ENCODE data around the gene PGS1.
A peak's percentile ranks its signal among the peaks of the same experiment; 100 is the strongest.

PGS1 gene

DNA sequence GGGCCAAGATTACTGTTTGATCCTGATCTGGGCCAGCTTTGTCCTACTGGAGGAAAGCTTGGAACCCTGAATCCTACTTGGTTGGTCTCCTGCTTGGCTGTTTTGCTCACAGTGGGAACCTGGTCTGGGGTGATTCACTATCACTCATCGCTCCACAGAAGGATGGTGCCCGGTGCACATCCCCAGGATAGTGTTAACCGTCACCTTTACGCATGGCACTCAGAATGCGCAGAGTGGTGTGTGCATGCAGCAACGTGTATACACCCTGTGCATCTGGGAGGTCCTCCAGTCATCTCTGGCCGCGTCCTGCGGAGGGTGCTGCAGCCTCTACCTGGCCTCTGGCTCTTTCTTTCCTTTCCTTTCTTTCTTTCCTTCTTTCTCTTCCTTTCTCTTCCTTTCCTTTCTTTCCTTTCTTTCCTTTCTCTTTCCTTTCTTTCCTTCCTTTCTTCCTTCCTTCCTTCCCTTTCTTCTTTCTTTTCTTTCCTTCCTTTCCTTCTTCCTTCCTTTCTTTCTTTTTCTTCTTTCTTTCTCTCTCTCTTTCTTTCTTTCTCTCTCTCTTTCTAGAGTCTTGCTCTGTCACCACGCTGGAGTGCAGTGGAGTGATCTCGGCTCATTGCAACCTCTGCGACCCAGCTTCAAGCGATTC is 31.7 kb upstream of the PGS1 start:
- DNase-seq (ENCODE audit: low read depth in 3 of 3): no peak

DNA sequence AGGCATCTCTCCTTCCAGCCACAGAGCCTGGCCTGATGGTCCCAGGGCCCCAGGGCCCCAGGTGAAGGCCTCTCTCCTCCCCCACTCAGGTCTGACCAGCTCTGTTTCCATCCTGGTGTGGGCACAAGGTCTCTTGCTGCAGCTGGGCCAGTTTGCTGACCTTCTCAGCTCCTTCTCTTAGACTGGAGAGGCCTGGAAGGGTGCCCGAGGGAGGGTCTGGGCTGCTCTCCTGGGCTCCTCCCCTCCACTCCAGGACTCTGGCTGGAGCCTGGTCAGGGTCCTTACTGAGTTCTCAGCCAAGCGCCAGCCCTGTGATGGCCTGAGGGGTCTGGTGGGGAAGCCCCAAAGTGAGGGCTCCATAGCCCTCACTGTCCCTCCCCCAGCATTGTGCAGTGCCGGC is 31.0 kb upstream of the PGS1 start:
- DNase-seq (ENCODE audit: low read depth in 3 of 3): no peak

DNA sequence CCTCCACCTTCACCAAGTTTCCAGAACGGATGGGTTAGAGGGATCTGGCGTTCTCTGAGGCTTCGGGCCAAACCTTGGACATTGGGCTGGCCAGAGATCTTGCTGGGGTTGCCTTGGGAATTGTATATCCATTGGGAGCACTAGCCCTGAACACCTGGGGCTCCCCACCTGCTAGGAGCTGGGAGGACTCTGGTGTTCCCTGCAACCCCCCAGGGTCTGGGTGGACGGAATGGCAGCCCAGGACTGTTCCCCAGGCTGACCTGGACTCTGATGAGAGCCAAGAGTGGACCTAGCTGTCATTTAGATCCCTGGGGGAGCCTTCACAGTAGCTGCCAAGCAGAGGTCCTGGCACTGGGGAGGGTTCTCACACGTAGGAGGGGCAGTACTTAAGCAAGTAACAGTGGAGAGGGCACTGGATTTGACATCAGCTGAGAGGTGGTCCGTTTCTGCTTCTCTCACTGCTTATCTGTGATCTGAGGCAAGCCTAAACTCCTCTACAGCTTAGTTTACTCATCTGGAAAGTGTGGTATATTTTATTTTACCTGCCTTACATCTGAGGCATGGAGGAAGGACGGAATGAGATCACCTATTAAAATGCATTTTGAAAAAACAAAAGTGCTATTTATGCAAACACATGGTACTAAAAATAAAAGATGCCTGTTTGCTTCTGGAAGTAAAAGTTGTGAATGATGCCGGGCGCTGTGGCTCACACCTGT is 30.2 kb upstream of the PGS1 start:
- DNase-seq (ENCODE audit: low read depth in 3 of 3): no peak

DNA sequence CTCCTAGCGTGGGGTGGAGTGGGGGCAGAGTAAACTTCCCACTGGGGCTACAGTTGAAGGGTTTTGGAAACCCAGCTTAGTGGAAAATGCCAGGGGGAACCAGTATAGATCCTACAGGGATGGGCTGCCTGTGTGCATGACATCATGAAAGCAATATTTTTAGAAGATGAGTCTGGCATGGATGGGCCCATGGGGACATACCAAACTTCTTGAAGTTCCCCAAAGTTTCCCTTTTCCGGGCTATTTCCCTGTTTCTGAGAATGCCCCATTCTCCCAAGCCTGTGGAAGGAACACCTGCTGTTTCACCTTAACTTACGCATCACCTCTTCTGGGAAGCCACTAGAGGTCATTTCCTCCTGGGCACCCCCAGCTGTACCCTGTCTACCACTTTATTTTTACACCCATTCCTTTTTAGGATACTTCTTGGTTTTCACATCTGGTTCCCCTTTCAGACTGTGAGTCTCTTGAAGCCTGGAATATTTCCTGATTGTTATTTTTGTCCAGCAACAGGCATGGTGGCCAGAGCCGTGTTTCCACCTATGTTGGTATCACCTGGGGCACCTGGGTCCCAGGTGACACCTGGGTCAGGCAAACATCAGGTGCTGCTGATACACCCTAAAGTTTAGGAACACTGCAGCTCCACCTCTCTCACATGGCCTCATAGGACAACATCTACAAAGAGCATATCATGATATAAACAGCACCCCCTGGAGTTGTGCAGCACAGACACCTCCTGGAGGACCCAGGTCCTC is 28.4 kb upstream of the PGS1 start:
- DNase-seq (ENCODE audit: low read depth in 3 of 3): no peak

DNA sequence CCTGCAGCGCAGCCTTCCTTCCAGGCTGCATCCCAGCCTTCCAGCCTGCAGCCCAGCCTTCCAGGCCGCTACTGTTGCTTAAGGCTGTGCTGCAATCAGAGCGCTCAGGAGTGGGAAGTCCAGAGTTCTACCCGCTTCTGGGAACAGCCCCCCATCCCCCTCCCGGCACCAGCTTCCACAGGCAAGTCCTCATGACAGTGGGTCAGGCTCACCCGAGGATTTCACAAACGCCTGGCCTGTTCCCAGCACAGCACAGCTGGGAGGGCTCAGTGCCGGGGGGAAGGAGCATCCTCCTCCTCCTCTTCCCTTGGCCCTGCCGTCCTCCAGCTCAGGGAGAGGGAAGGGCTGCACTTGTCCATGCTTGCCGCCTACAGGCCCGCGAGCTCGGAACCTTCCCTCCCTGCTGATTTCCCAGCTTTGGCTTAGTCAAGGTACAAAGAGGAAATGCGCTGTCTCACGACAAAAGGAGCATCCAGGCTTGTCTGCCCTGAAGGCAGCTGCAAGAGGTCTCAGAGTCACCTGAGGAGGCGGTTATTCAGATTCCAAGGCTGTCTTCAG is 26.9 kb upstream of the PGS1 start:
- DNase-seq (ENCODE audit: low read depth in 3 of 3): no peak

DNA sequence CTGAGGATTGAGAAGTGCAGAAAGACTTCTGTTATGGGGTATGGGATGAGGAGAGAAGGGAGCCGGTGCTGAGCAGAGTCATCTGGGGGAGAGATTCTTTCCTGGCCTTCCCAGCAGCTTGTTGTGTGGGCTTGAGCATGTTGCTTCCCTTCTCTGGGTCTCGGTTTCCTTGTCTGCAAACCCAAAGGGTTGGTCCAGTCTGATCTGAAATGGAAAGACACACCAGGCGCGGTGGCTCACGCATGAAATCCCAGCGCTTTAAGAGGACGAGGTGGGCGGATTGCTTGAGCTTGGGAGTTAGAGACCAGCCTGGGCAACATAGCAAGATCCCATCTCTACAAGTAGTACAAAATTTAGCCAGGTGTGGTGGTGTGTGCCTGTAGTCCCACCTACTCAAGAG is 24.6 kb upstream of the PGS1 start:
- DNase-seq (ENCODE audit: low read depth in 3 of 3): no peak

DNA sequence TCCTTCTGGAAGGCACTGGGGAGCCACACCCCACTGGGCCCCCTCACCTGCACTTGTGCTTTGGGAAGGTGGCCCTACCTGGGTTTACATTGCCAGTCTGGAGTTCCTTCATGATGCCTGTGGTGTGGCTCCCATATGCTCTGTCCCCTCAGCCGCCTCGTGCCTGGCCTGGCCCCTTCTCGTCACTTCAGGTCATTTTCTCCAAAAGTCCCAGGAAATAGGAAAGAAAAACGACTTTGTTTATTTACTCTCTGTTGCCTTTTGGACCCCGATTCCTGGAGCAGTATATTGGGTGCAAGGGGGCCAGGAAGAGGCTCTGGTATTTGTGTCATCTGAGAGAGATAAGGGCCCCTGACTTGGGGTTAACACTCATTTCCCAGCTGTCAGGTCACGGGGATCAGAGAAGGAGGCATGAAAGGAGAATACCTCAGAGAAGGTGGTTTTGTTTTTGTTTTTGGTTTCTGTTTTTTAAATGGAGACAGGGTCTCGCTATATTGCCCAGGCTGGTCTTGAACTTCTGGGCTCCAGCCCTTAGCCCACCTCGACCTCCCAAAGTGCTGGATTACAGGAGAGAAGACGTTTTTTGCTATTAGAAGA is 23.3 kb upstream of the PGS1 start:
- no peak for DNase-seq (ENCODE audit: low read depth in 3 of 3)

DNA sequence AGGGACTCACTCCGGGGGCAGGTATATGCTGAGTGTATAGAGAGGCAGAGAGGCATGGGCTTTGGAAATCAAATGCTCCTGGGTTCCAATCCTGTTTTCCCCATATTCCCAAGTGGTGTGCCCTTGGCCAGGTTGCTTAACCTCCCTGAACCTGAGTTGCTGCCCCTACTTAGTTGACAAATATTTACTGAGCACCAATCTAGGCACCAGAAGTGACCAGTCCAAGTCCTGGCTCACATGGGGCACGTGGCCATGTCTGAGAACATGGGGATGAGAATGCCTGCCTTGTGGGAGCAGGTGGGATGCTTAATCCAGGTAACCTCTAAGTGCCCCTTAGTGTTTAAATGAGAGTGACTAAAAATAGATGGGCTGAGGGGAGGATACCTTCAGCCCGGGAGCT is 22.7 kb upstream of the PGS1 start:
- DNase-seq (ENCODE audit: low read depth in 3 of 3): no peak

DNA sequence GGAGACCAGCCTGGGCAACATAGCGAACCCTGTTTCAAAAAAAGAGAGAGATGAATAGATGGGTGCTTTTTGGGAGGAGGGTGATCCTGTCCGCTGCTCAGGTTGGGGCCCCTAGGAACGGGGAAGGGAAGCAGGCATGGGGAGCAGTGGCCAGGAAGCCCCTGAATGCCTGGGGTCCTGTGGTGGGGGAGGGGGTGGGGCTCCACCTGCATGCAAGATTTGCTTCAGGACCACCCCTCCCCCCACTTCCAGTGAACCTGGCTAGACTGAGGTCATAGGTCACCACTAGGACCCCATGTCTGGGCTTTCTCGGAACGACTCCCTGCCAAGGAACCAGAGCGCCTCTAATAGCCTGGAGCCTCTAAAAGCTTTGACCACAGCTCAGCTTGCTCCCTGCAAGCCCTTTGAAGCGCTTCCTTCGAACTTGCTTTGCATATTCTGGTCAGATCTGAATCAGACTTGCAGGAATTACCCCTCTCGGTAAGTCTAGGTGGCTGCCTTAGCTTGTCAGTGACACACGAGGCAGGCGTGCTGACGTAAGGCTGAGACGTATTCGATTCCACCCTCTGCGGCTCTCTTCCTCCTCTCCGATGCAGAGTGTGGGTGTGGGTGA is 22.2 kb upstream of the PGS1 start:
- peak; percentile 83 to 92 (median 88) for DNase-seq (ENCODE audit: low read depth in 3 of 3)

DNA sequence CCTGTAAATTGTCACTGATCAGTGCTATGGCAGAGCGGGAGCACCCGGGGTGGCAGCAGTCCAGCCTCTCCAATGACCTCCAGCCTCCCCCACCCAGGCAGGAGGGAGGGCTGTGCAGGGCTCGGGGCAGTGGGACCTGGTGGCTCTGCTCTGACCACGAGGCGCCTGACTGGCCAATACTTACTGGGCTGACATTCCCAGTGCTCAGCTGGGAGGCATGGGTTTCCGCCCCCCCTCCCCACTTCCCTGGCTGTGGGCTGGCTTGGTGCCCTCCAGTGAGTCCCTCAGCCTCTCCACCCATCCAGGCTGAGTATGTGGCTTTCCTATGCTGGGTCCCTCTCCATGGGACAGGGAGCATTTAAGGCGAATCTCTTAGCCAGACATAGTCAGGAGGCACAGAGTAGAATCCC is 21.3 kb upstream of the PGS1 start:
- DNase-seq (ENCODE audit: low read depth in 3 of 3): no peak

DNA sequence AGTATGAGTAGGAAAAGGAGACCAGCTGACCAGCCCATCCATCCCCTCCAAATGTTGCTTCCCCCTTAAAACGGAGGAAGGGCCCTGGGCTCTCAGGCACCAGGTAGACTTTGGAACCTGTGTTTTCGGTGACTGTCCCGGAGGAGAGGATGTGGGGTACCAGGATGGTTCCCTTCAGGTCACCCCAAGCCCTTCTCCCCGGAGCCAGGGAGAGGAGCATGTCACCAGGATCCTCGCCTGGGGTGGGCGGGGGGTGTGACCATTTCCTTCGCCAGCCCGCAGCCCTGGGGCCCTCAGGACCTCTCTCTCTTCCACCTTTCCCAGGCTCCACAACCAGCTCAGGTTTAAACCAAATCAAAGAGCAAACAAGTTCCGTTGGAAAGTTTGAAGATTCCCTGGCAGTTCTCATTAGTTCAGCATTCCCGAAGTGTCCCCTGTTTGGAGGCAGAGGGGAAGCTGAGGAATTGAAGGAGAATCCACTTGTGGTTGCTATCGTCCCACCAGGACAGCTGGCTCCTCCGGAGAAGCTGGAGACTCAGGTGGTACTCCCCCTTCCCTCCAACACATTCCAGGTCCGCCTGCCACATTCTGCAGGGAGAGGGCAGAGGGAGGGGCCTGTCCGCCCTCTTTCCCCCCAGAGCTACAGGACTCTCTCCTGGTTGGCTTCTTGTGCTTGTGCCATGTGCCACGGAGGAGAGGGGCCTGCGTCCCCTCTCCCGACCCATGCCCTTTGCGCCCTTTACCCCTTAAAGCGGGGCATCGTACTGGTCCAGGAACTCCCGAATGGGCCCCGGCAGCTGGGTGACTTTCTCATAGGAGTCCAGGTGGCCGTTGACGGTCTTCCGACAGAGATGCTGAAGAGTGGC is 20.5 kb upstream of the PGS1 start:
- DNase-seq (ENCODE audit: low read depth in 3 of 3): no peak

DNA sequence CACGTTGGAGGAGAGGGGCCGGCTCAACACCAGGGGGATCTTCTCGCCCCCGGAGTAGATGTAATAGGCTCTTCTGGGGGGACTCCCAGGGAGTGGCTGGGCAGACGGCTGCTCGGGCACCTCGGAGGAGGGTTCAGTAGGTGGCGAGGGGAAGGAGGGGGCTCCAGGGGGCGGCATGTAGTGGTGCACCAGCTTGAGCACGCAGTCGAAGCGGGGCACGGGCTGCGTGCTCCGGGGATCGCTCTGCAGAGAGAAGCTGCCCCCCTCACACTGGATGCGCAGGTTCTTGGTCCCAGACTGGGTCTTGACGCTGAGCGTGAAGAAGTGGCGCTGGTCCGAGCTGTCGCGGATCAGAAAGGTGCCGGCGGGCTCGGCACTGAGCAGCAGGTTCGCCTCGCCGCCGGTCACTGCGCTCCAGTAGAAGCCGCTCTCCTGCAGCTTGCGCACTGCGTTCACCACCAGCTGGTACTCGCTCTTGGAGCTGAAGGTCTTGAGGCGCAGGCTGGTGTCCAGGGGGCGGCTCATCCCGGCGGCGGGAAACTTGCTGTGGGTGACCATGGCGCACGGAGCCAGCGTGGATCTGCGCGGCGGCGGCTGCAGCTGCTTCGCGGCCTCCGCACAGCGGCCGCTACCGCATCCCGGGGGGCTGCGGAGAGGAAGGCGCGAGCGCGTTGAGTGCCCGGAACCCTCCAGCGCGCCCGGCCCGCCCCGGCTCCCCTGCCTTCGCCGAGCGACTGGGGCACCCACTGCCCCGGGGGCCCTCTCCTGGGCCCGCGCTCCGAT is 19.7 kb upstream of the PGS1 start:
- no peak for DNase-seq (ENCODE audit: low read depth in 3 of 3)

DNA sequence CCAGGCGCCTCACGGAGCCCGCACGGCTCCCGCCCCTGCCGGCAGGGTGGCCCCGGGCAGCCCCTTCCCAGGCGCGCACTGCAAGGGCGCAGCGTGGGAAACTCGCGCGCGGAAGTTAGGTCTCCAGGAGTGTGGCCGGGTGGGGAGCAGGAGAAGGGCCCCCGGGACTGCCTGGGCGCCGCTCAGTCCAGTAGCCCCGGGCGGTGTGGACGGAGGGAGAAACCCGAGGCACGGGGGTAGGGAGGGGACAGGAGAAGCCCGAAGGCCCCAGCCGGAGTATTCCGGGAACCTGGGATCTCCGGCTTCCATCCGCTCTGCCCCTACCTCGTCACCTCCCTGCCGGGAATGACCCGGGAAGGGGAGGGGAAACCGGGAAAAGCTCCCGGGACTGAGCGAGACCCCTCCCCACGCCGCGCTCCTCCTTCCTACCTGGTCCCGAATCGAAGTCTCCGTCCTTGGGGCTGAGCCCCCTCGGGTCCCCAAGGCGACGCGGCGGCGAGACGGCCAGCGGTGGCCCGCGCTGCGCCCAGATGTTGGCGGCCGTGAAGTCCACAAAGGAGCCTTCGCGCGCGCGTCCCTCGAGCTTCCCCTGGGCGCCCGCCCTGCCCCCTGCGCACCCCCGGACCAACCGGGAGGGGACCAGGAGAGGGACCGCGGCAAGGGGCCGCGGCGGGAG is 19.0 kb upstream of the PGS1 start:
- DNase-seq (ENCODE audit: low read depth in 3 of 3): no peak

DNA sequence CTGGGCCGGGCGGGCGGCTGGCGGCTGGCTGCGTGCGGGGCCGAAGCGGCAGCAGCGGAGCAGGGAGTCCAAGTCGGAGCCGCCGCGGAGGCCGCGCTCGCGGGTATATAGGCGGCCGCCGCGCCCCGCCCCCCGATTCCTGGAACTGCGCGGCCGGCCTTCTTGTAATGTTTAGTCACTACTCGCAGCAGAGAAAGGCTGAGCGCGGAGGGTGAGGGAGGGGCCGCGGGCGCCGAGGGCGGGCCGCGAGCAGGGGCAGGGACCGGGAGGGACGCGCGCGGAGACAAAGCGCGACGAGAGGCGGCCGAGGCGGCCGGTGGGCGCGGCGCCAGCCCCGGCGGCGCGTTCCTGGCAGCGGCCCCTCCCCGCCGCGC is 18.5 kb upstream of the PGS1 start, which contains the start of gene SOCS3:
Gene SOCS3, minus strand, starts transcription at position 81 of the 374 bp plus-strand sequence. CDS start 982 bp downstream, outside the sequence.
- DNase-seq (ENCODE audit: low read depth in 3 of 3): peak; percentile 93 to 97 (median 95)

DNA sequence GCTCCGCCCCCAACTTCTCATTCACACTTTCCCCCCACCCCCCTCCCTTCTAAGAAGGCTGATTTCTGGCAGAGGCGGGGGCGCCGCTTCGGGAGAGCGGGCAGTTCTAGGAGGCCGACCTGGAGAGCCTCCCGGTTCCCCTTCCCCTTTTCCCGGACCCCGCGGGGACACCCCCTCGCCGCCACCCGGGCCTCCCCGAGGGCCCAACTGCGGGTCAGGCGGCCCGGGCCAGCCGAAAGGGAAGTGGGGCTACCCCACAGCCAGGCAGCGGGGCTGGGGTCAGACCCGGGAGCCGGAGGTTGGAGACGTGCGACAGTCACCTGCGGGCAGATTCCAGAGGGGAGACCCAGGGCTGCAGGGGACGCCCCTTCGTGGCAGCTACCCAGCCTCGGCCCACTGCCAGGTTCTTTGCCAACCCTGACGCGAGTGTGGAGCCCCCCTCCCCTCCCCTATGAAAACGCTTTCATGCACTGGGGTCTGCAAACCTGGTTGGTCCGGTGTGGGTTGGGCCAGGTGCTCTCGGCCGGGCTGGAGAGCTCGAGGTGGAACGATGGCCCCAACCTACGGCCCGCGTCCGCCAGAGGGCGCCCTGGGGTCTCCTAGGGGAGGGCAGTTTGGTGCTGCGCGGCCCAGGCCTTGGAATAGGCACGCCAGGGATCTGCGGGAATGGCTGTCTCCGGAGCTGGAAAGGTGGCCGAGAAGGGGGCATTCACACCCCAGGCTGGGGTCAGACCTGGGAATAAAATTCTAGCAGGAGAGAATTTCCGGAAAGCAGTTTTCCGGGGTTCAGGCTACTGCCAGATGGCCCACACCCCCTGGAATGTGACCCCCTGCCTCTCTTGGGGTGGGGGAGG is 17.9 kb upstream of the PGS1 start:
- peak; percentile 88 to 97 (median 96) for DNase-seq (ENCODE audit: low read depth in 3 of 3)

DNA sequence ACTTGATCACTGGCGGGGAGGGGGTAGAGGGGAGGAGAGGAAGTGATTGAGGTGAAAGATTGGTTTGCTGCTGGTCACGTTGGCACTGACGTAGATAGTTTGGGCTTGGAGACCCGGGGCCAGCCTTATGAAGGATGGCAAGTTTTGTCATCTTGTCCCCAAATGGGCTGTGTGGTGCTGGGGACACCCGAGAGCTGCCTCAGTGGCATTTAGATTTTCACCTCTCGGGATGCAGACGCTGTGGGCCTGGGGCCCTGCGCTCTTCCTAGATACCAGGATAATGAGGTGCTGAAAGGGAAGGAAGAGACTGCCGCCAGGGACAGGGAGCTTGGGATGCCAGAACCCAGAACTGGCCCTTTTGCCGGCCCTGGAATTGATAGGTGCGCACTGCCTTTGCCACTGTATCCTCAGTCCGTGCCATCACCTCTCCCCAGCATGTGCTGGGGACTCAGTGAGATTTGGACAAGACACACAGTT is 17.2 kb upstream of the PGS1 start:
- DNase-seq (ENCODE audit: low read depth in 3 of 3): no peak

DNA sequence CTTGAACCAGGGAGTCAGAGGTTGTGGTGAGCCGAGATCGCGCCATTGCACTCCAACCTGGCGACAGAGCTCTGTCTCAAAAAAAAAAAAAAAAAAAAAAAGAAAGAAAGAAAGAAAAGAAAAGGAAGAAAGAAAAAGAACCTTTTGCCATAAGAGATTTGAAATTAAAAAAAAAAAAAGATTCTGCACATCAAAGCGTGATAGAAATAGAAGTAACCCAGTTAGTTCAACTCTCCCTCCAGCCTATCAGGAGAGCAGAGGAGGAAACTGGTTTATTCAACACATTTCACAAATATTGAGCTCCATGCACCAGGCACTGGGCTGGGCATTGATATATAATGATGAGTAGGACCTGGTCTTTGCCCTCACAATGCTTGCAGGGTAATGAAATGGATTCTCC is 16.2 kb upstream of the PGS1 start:
- no peak for DNase-seq (ENCODE audit: low read depth in 3 of 3)

DNA sequence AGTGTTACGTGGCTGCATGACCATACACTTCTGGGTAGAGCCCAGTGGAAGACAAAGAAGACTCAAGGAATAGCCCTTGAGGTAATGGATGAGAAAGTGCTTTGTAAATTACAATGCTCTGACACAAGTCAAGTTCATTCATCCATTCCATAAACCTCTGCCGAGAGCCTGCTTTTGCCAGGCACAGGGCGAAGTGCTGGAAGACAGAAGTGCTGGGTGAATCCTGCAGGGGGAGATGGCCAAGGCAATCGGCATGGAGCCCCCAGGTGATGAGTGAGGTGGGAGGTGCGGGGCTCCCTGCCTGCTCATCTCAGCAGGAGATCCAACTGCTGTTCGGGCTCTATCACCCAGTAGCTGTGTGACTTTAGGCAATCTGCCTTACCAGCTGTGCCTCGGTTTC is 15.8 kb upstream of the PGS1 start:
- no peak for DNase-seq (ENCODE audit: low read depth in 3 of 3)

All from stimulated activated CD4-positive, alpha-beta T cell treated with anti-CD3 and anti-CD28 coated beads, TNF-alpha, amount 100 ng/mL, for 48 hours (primary cell).